PC-3 (cell line): ENCODE measurements around the gene NRIP1.

ENCODE experiments used
- CTCF ChIP-seq: fragments of 300-600 bp; sonication (generic); conservative IDR thresholded peaks from 2 replicates; pipeline ENCODE4 v1.5.1; 2017; ENCODE audit warnings: antibody characterized with exemption, low read depth, mild to moderate bottlenecking, low read length
- EZH2 ChIP-seq: fragments of 300-600 bp; sonication (generic); IDR thresholded peaks from one replicate; pipeline ENCODE4 v1.6.1; 2017; ENCODE audit warnings: antibody characterized with exemption, mild to moderate bottlenecking, low read length; ENCODE audit not compliant: unreplicated experiment
- EZH2phosphoT487 ChIP-seq: fragments of 300-600 bp; sonication (generic); IDR thresholded peaks from 2 replicates; pipeline ENCODE4 v1.6.1; 2018; ENCODE audit warnings: mild to moderate bottlenecking, antibody characterized with exemption, low read length, borderline replicate concordance

- TF ChIP-seq CTCF (no peak), EZH2 (no peak), EZH2phosphoT487 (no peak)
These were observed 72.8 kb downstream of the NRIP1 start for GRCh38 chr21:14991957-14992356.
